ENCODE results near the gene CLEC18B. TPM values are rescaled to one million over a fixed set of nuclear protein-coding genes. Genes with fewer than 3 reads are reported as not detected.

CLEC18B gene
- 0.12 to 0.84 TPM (median 0.27 TPM) in 5 replicates for total RNA-seq (2022; extraction: Qiagen RNA extraction; ENCODE audit: low read depth)

GRCh38 chr16:74420612-74421481 lies at the start of gene CLEC18B:
CLEC18B (minus strand) TSS chr16:74421478; CDS start chr16:74421270, 208 bp downstream.

Other genes starting within 250 kb of the CLEC18B start
- 127 to 164 TPM (median 139 TPM) in 5 replicates for gene PSMD7, start 124.7 kb downstream of the CLEC18B start, total RNA-seq (2022; extraction: Qiagen RNA extraction; ENCODE audit: low read depth)
- gene NPIPB15, start 45.2 kb downstream of the CLEC18B start, total RNA-seq (2022; extraction: Qiagen RNA extraction; ENCODE audit: low read depth) = not detected in 5 replicates
- 42.3 to 55.8 TPM (median 47.1 TPM) in 5 replicates for gene GLG1, start 185.6 kb upstream of the CLEC18B start, total RNA-seq (2022; extraction: Qiagen RNA extraction; ENCODE audit: low read depth)
- gene RFWD3, start 245.4 kb upstream of the CLEC18B start, total RNA-seq (2022; extraction: Qiagen RNA extraction; ENCODE audit: low read depth) = 30.1 to 43.5 TPM (median 36.5 TPM) in 5 replicates